HL-60 (cell line): ENCODE results near the gene FBXL20.

Experiments used
- DNase-seq, 2 experiments: peaks; one replicate each; pipeline ENCODE4 v3.0.0-alpha.2; 2010 to 2020; ENCODE audit warnings: low read depth in 1 of 2, low spot score in 1 of 2
- H3K27ac ChIP-seq: fragments of 250-450 bp; sonication (Bioruptor Pico); replicated peaks from 2 replicates; pipeline ENCODE4 v1.5.1; 2020; ENCODE audit warnings: mild to moderate bottlenecking, moderate library complexity
- H3K27me3 ChIP-seq: fragments of 250-450 bp; sonication (Bioruptor Pico); 2 replicates; pipeline ENCODE4 v1.5.1; 2021; ENCODE audit warnings: mild to moderate bottlenecking, moderate library complexity; ENCODE audit not compliant: insufficient read depth, poor library complexity, severe bottlenecking
- H3K4me3 ChIP-seq: replicated peaks from 2 replicates; pipeline ENCODE4 v1.5.1; 2011; ENCODE audit warnings: mild to moderate bottlenecking, control low read depth, low read length; ENCODE audit not compliant: insufficient read depth
- CTCF ChIP-seq: IDR thresholded peaks from one replicate; pipeline ENCODE4 v1.5.1; 2011; ENCODE audit warnings: low read length, control low read depth, inconsistent platforms; ENCODE audit not compliant: insufficient read depth
- GABPA ChIP-seq: IDR thresholded peaks from 2 replicates; pipeline ENCODE4 v1.6.1; 2012; ENCODE audit warnings: low read depth
- POLR2AphosphoS5 ChIP-seq: IDR thresholded peaks from 2 replicates; pipeline ENCODE4 v1.6.1; 2012; ENCODE audit warnings: low read depth
- REST ChIP-seq: IDR thresholded peaks from 2 replicates; pipeline ENCODE4 v1.6.1; 2012; ENCODE audit warnings: low read depth; ENCODE audit not compliant: insufficient replicate concordance

The FBXL20 gene

GRCh38 chr17:39235555-39236449 is 165.6 kb downstream of the FBXL20 start:
- Histone ChIP-seq H3K4me3 (no peak overlapping the region), H3K27me3 (no peaks in the 10 kb centered on the region), H3K27ac (no peak overlapping the region)
- no peak for TF ChIP-seq REST
- TF ChIP-seq CTCF = peak; percentile 95
- DNase-seq = peak in 1 of 2 experiments; percentile 67

- DNase-seq = peak in 1 of 2 experiments; percentile 57
- H3K27ac ChIP-seq = no peak overlapping the region
- TF ChIP-seq CTCF (peak; percentile 73), REST (no peak)
- H3K4me3 ChIP-seq = no peak overlapping the region
- no peaks in the 10 kb centered on the region for H3K27me3 ChIP-seq
These were observed 169.6 kb downstream of the FBXL20 start for GRCh38 chr17:39231591-39232551.

GRCh38 chr17:39231091-39231561 is 170.3 kb downstream of the FBXL20 start:
- no peak overlapping the region for H3K27ac ChIP-seq
- peaks cover 6% of the 10 kb centered on the region for H3K27me3 ChIP-seq
- no peak overlapping the region for H3K4me3 ChIP-seq
- no peak for DNase-seq
- TF ChIP-seq CTCF = no peak
- TF ChIP-seq POLR2AphosphoS5 = no peak
- no peak for TF ChIP-seq REST
- no peak for TF ChIP-seq GABPA
